ENCODE results near the gene OXCT1.
A peak's percentile ranks its signal among the peaks of the same experiment; 100 is the strongest.
"Not testable (repeated sequence)": the region's sequence is repeated elsewhere in the genome, so short reads cannot be mapped to it uniquely, and the experiment has no call there.

OXCT1 gene

GRCh38 chr5:41728281-41728680 lies 141.9 kb downstream of the OXCT1 start:
- DNase-seq (ENCODE audit: low spot score): no peak
- peak; percentile 61 for FAIRE-seq

- FAIRE-seq (no peak), DNase-seq (ENCODE audit: low spot score) (no peak)
Measured at GRCh38 chr5:41722359-41722950, 147.8 kb downstream of the OXCT1 start.

- FAIRE-seq (no peak), DNase-seq (ENCODE audit: low spot score) (no peak)
Measured at GRCh38 chr5:41721516-41721915, 148.7 kb downstream of the OXCT1 start.

- DNase-seq (ENCODE audit: low spot score) (no peak), FAIRE-seq (no peak)
Measured at GRCh38 chr5:41716382-41716781, 153.8 kb downstream of the OXCT1 start.

- not testable (repeated sequence) for FAIRE-seq; DNase-seq (ENCODE audit: low spot score)
Measured at GRCh38 chr5:41714446-41714845, 155.8 kb downstream of the OXCT1 start.

GRCh38 chr5:41708604-41708940 lies 161.7 kb downstream of the OXCT1 start:
- DNase-seq (ENCODE audit: low spot score) (peak; percentile 24), FAIRE-seq (no peak)

GRCh38 chr5:41707853-41708603 lies 162.2 kb downstream of the OXCT1 start:
- DNase-seq (ENCODE audit: low spot score): peak; percentile 66

GRCh38 chr5:41695920-41696582 lies 174.2 kb downstream of the OXCT1 start:
- DNase-seq (ENCODE audit: low spot score): no peak

More at GRCh38 chr5:41707853-41708603, 162.2 kb downstream of the OXCT1 start:
- FAIRE-seq: peak; percentile 40

GRCh38 chr5:41686767-41687166 lies 183.5 kb downstream of the OXCT1 start:
- no peak for DNase-seq (ENCODE audit: low spot score)
- no peak for FAIRE-seq

More at GRCh38 chr5:41695920-41696582, 174.2 kb downstream of the OXCT1 start:
- FAIRE-seq: peak; percentile 13

GRCh38 chr5:41686191-41686590 lies 184.0 kb downstream of the OXCT1 start:
- no peak for DNase-seq (ENCODE audit: low spot score)
- peak; percentile 59 for FAIRE-seq

GRCh38 chr5:41683181-41683580 lies 187.0 kb downstream of the OXCT1 start:
- DNase-seq (ENCODE audit: low spot score): no peak
- peak; percentile 81 for FAIRE-seq

GRCh38 chr5:41682641-41683040 lies 187.6 kb downstream of the OXCT1 start:
- no peak for FAIRE-seq
- DNase-seq (ENCODE audit: low spot score): no peak

- no peak for FAIRE-seq
- no peak for DNase-seq (ENCODE audit: low spot score)
Measured at GRCh38 chr5:41681840-41682239, 188.4 kb downstream of the OXCT1 start.
